Measurements from ENCODE around the gene LAGE3.
"Not testable (repeated sequence)": the region's sequence is repeated elsewhere in the genome, so short reads cannot be mapped to it uniquely, and the experiment has no call there.

The LAGE3 gene

DNA sequence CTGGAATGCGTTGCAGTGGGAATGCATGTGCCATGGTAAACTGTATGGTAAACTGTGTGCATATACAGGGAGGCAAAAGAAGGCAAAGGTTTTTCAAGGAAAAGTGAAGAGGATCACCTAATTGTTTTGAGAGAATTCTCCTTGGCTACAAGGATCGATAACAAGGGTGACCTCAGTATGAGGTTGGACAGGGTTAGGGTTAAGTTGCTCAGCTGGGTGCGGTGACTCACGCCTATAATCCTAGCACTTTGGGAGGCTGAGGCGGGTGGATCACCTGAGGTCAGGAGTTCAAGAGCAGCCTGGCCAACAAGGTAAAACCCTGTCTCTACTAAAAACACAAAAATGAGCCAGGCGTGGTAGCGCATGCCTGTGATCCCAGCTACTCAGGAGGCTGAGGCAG, 22.3 kb upstream of the LAGE3 start:
- DNase-seq, result not testable (repeated sequence)

DNA sequence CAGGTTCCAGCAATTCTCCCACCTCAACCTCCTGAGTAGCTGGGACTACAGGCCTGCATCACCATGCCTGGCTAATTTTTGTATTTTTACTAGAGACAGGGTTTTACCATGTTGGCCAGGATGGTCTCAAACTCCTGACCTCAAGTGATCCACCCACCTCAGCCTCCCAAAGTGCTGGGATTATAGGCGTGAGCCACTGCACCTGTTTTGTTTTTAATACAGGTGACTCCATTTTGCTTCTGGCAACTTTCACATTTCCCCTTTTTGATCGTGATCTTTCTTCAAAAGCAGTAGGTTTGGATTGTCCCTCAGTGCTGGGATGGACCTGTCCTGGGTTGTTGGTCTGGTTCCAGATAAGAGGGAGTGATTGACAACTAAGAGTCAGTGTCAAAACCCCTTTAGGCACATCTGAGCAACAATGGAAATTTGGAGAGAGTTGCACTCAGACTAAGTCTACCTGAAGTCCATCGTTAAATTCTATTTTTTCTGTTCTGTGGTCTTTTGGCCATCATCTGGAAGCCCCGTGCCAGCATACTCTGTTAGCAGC, 17.6 kb upstream of the LAGE3 start:
- DNase-seq, result not testable (repeated sequence)

DNA sequence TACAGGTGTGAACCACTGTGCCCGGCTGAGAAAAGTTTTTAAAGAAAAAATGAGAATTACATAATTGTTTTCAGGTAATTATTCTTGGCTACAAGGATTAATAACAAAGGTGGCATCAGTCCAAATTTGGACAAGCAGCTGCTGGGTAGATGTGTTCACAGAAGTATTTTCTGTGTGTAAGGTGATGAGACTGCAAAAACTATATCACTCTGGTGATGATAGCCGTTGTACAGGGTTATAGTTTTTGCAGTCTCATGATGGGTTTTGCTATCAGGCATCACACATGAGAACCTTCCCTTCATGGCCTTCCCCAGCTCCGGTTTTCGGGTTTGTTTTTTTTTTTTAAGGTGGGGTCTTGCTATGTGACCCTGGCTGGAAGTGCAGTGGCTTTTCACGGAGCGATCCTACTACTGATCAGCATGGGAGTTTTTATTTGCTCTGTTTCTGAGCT, 16.4 kb upstream of the LAGE3 start:
- no peak for DNase-seq

- DNase-seq, result no peak
Measured at GRCh38 chrX:154494715-154495114, 15.6 kb upstream of the LAGE3 start.

DNA sequence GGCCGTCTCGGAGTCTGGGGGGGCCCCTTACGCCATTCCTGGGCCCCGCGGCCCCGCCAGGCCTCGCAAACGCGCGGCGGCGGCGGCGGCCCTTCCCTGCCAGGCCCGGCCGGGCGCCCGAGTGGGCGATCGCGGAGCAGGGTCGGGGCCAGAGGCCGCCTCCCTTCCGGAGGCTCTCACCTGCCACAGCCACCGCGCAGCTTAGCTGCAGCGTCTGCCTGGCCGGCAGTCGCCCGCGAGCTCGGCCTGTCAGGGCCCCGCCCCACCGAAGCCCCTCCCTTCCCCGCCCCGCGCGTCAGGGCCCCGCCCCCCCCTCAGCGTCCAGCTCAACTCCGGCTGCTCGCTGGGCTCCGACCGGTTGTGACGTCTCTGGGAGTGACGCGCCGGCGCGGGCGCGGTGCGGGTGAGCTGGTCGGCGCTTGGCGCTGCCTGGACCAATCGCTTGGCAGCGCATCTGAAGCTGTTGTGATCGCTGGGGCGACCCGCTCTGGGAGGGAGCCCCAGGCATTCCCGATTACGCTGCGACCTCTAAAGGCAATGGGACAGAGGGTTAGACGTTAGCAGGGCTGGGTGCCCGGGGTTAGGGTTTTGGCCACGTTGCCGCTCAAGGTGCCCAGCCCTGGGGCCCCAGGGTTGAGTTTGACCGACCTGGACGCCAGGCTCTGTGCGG, 11.5 kb upstream of the LAGE3 start, which contains the start of gene SLC10A3:
Gene SLC10A3, minus strand, starts transcription at position 216 of the 670 bp plus-strand sequence. CDS start 1,689 bp downstream, outside the sequence.
- peak; percentile 81 for DNase-seq

GRCh38 chrX:154490021-154490413, 10.9 kb upstream of the LAGE3 start:
- peak; percentile 21 for DNase-seq

DNA sequence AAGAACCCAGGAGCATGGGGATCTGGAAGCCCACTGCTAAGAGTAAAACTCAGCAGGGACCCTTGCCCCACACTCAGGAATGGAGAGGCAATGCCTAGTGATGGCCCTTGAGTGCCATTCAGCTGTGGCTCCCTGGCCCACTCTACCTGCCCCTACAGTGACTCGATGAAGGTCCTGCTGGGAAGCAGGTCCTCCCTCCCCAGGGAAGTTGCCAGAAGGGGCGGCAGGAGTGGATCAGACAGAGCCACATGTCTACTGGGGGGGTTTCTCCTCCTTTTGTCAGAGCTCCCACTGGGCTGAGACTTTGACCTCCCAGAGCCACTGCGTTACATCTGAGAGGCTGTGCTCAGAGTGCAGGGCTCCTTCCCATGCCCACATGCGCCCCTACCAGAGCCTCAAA, 10.1 kb upstream of the LAGE3 start:
- no peak for DNase-seq

GRCh38 chrX:154488336-154489075, 9.4 kb upstream of the LAGE3 start:
- DNase-seq, result no peak

GRCh38 chrX:154487518-154488290, 8.6 kb upstream of the LAGE3 start:
- no peak for DNase-seq

- DNase-seq, result peak; percentile 43
Measured at GRCh38 chrX:154486396-154487207, 7.5 kb upstream of the LAGE3 start, which contains the start of gene UBL4A. Gene UBL4A (minus strand): TSS chrX:154486615. CDS start chrX:154486584, 31 bp downstream.

DNA sequence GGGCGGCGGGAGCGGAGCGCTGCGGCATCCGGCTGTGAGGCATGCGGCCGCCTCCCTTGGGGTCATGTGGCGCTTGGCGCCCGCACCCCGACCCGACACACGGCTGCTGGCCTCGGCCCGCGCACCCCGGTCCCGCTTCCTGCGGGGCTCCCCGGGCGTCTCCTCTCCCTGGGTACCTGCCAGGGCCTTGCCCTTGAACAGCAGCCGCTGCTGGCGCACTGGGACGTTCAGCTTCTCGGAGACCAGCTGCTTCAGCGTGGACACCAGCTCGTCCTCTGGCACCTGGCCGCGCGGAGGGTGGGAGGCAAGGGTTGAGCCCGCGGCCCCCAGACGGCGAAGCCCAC, 6.9 kb upstream of the LAGE3 start:
- DNase-seq, result peak; percentile 27

DNA sequence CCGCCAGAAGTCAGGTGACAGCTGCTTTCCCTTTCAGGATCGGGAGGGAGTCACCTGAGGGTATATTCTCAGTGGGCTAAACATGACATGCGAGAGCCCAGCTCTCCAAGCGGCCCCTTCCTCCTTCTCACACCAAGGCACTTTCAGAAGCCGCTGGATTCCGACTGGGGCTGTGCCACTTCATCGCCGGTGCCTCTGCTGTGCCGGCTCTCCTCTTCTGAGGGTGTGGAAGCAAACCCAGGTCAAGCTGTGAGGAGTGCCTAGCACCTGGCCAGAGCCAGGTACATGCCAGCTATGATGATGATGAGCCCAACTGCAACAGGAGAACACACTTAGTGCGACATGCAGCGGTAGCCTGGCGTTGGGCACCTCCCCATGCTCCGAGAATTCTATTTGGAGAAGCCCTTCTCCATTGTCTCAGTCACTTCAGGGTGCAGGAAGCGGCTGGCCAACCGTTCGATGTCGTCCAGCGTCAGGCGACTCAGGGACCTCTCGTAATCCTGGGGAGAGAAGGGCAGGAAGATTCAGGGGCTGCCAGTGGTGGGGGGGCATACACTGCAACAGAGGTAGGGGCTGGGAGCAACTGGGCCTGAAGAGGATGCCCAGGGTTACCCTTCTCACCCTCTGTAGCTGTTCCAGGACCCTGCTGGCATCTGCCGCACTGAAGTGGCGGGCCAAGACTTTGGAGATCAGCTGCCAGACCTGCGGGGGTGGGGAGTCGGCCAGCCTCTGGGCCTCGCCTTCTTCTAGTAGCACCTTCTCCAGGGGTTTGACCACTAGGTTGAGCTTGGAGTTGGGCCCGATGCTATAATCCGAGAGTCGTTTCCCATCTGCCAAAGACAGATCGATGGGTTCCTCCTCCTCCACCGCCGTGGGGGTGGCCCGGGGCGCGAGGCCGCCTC, 6.3 kb upstream of the LAGE3 start:
- no peak for DNase-seq

- DNase-seq, result no peak
Measured at GRCh38 chrX:154484255-154485149, 5.4 kb upstream of the LAGE3 start.

DNA sequence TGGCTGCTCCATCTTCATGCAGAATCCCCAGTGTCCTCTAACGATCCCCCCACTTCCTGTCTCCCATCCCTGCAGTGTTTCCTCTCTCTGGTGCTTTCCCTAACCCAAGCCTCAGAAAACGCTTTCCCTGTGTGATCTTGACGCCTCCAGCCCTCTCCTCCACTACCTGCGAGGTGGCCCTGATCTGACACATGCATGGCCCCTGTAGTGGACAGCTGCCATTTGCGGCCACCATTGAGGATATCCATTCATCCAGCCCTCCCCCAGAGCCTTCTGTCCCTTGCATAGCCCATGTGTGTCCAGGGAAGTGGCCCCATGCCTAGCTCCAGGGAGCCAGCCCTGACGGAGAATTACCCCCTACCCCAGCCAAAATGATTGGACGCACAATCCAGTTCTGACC, 4.2 kb upstream of the LAGE3 start:
- DNase-seq, result no peak

- DNase-seq, result no peak
Measured at GRCh38 chrX:154482786-154483185, 3.7 kb upstream of the LAGE3 start.

DNA sequence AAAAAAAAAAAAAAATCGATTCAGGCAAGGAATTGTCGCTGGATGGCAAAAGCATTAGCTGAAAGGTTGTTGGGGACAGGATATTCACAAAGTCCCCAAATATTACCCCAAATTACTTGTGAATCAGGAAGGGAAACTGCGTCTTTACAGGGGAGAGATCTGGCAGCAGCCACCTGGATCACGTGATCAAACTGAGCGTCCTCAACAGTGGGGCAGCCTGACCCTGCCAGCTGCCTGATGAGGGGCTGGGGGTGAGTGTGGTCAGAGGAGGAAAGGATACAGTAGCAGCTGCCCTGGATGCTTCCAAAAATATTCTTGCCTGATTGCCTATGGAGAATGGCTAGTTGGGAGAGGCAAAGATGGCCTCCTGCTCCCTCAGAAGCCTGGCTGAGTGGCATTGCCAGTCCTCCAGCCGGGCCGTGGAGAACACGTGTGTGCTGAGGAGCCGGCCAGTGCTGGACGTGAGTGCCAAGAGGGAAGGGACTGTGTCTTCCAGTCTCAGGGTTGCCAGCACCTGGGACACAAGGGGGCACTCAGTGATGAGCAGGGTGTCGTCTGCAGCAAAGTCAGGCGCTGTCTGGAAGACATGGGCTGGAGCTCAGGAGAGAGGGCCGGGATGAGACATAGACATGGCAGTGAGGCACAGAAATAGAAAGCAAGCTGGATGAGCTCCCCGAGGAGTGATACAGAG, 3.0 kb upstream of the LAGE3 start:
- no peak for DNase-seq

- DNase-seq, result no peak
Measured at GRCh38 chrX:154481195-154481594, 2.1 kb upstream of the LAGE3 start.

- DNase-seq, result no peak
Measured at GRCh38 chrX:154477891-154478477, 1.1 kb downstream of the LAGE3 start.

- no peak for DNase-seq
Measured at GRCh38 chrX:154476821-154477220, 2.3 kb downstream of the LAGE3 start.

Measured in activated gamma-delta T cell treated with Interleukin-2 at 50 U/mL for 16 hours (primary cell).